Non-pigmented ciliary epithelial cell (primary cell): Measurements from ENCODE around the gene HIF1A.
"Not testable (repeated sequence)": the region's sequence is repeated elsewhere in the genome, so short reads cannot be mapped to it uniquely, and the experiment has no call there.

ENCODE experiments used
- DNase-seq: peaks from one replicate; pipeline ENCODE4 v3.0.0-alpha.2; 2010; ENCODE audit warnings: low read depth

HIF1A gene

DNA sequence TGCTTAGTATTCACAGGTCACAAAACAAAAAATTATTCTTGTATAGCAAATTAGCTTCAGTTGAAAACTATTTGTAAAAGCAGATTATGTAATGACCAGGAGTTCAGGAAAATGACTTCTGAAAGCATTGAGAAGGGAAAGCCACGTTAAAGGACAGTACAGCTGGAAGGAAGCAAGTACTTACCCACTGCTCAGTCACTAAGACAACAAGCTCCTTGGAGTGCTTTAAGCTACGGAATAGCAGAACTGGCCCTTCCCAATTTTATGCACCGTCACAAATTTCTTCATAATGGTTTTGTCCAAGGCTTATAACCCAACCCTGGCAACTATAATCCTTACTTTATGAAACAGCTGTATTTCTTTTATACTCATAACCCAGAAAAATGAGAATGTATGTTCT, 54.0 kb downstream of the HIF1A start:
- no peak for DNase-seq

DNA sequence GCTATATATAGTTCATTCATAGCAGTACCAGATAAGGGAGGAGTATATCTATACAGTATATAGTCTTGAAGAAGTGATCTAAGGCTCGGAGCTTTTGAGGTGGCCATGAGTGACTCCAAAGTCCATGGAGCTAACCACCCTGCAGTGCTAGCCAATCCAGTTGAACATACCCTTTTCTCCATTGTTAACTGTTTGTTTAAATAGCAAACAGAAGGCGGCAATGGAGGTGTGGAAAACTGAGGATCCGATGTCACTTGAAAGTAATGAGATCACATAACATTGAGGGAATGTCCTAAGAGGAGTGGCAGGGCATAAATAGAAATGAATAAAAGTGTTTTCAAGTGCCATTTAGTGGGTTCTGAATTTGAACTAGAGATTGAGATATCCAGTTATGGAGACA, 54.6 kb downstream of the HIF1A start:
- no peak for DNase-seq

DNA sequence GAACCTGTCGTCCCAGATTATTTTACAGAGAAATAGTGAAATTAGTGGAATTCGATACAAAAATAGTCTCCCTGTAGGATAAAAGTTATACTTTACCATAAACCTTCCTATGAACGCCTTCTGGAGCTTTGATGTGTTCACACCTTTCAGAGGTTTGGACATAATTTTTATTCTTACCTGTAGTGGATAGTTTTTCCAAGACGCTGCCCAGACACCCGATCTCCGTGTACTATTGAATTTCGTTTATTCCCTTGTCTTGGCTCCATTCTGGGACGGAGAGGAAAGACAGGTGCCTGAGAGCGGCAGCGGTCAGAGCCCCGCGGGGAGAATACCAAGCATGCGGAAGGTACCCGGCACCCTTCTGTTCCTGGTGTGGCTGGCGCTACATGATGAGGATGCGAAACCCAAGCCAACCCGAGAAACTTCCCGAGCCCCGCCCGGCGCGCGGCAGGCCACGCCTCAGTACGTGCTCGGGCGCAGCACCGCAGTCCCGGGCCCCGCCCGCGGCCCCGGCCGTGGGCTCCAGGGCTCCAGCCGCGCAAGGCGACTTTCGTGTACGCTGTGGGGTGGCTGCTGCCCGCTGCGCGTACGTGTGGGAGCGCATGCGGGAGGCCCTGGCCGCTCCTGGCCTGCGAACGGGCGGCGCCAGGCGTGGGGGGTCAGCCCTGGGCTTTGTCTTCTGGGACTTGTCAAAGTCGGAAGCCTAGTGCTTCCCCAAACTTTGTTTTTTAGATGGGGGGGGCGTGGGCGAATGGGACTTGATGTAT, 55.6 kb downstream of the HIF1A start:
- no peak for DNase-seq

DNA sequence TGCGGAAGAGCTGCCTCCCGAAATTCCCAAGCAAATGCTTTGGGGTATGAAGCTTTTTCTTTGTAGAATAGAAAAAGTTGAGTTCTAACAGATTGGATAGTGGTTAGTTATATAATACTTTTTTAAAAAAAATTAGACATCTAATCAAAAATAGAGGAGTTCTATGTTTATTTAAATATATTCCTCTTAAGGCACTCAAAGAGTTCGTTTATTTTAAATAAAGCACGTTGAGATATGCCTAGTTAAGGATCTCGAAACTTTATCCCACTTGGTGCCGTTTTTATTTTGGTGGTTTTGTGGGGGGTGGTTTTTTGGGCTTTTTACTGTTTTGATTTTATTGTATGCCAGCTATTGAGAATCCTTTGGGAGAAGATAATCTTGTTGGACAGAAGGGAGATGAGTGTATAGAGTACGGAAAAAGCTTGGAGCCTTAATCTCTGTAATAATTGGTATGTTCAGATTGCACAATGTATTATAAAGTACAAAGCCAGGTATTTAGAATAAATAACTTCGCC, 56.2 kb downstream of the HIF1A start:
- DNase-seq, result no peak

DNA sequence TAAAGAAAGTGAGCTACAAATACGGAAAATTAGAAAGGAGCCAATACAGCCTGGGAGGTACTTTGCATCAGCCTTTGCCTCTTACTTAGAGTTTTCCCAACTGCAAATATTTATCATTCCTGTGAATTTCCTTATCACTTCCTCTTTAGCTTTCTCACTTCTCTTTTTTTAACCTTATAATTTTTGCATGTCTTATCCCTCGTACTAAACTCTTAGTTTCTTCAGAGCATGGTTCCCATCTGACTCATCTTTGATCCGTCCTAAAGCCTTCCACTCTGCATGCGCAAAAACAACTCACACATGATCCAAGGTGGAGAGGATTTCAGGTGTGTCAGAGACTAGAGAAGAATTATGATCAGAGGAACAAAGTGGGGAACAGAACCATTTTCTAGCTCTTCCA, 57.3 kb downstream of the HIF1A start:
- DNase-seq, result no peak

DNA sequence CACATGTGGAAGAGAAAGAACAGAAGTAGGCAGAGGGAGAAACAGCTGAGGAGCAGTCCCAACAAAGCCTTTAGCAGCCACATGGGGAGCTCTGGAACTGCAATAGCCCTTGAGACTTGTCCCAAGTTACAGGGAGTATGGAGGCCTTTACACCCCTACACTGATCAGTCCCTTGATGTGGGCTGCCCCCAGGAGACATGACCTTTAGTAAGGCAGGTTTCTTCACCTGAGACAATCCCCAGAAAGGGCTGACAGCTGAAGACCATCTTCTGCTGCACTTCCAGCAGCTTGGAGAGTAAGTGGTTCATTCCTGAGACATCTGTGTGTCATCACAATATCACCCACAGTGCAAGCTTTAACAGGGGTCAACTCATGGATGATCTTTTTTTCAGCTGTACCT, 58.3 kb downstream of the HIF1A start:
- DNase-seq, result no peak

DNA sequence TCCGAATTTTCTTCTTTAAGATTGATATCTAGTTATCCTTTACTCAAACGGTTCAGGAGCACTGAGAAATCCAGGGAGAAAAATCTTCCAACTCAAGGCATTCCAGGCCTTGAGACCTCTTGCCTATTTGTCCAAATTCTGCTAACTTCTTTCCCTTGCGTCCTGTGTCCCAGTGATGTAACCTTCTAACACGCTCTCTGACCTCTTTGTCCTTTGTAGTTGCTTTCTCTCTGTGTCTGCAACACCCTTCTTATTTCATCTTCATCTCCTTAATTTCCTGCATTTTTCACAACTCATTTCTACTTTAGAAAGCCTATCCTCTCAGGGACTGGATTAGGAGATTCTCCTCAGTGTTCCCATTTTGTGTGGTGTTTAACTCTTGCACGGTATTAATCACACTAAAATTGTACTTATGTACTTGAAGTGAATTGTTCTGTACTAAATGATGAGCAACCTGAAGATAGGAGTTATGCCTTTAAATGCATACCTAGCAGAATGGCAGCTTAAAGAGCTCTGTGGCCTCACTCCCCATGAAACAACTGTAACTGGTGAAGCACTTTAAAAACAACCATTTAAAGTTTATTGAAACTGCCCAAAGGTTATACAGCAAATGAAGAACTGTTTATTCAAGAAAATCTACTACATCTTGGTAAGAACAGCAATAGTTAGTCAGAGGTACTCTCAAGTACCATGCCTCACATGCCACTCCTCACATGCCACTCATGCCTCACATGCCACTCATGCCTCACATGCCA, 59.5 kb downstream of the HIF1A start:
- DNase-seq, result no peak

DNA sequence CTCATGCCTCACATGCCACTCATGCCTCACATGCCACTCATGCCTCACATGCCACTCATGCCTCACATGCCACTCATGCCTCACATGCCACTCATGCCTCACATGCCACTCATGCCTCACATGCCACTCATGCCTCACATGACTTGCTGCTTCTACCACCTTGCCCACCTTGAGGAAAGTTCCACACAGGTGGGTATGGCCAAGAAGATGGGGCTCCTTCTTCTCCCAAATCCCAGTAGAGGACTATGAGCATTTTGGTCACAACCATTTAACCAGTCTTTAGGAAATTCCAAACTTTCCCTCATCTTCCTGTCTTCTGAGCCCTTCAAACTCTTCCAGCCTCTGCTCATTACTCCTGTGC, 60.0 kb downstream of the HIF1A start:
- not testable (repeated sequence) for DNase-seq

DNA sequence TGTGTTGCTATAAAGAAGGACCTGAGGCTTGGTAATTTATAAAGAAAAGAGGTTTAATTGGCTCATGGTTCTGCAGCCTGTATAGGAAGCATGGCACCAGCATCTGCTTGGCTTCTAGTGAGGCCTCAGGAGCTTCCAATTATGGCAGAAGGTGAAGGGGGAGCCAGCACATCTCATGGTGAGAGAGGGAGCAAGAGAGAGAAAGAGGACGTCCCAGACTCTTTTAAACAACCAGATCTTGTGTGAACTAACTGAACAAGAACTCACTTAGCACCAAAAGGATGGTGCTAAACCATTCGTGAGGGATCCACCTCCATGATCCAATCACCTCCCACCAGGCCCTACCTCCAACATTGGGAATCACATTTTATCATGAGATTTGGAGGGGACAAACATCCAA, 60.8 kb downstream of the HIF1A start:
- no peak for DNase-seq

DNA sequence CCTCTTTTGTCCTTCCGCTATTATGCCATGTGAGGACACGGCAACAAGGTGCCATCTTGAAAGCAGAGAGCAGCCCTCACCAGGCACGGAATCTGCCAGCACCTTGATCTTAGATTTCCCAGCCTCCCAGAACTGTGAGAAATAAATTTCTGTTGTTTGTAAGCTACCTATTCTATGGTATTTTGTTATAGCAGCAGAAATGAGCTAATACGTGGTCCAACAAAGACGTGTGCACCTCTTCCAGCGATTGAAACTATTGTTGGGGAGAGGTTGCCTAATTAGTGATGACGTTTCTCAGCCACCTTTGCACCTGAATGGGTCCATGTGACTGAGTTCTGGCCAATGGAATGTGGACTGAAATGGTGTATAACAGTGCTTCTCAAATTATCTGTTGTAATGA, 64.6 kb downstream of the HIF1A start:
- no peak for DNase-seq

DNA sequence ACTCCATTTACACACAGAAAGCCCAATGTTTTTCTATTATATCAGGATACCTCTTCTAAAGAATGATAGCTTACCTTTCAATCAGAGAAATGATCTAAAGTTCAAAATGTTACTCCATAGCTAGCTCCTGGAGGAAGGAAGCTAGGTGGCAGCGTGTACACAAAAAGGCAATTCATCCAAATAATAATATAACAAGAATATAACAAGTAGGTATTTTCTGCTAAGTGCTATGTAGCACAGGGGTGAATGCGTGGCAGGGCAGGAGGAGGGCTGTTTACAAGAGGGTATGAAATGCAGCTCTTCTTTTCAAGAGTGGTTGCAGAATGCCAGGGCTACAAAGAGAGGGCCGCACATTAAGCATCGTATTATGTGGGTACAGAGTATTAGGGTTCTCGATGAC, 66.2 kb downstream of the HIF1A start:
- DNase-seq, result no peak

DNA sequence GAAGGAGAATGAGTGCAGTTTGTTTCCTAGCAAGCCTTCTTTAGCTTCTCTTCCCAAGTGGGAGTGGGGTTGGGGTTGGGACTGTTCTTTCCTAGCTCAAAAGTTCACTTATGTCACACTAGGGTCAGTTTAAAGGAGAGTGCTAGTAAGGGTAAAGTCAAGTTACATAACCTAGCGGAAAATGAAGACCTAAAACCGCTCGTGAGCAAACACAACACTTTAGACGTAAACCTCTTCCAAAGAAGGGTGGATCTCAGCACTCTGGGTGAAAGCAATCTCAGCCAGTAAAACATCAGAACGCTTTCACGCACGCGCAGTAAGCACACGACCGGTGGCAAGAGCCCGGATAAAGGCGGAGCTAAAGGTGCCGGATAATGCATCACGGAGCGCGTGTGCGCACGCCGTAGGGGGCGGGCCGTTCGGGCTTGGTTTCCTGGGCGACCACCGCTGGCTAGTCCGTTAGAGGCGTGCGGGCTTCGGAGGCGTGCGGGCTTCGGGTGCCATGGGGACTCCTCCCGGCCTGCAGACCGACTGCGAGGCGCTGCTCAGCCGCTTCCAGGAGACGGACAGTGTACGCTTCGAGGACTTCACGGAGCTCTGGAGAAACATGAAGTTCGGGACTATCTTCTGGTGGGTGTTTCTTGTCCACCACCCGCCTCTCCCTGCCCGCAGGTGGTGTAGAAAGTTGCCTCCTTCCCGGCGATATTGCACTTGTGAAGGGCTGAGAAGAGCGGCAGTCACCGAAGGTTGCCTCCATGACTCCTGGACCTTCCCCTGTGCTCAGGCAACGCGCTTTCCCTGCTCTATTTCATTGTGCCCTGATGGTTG, 66.9 kb downstream of the HIF1A start, which contains the start of gene SNAPC1:
Gene SNAPC1 (plus strand): TSS at position 462 of the 828 bp plus-strand sequence. CDS start 41 bp downstream, at position 503.
- peak; percentile 90 for DNase-seq

DNA sequence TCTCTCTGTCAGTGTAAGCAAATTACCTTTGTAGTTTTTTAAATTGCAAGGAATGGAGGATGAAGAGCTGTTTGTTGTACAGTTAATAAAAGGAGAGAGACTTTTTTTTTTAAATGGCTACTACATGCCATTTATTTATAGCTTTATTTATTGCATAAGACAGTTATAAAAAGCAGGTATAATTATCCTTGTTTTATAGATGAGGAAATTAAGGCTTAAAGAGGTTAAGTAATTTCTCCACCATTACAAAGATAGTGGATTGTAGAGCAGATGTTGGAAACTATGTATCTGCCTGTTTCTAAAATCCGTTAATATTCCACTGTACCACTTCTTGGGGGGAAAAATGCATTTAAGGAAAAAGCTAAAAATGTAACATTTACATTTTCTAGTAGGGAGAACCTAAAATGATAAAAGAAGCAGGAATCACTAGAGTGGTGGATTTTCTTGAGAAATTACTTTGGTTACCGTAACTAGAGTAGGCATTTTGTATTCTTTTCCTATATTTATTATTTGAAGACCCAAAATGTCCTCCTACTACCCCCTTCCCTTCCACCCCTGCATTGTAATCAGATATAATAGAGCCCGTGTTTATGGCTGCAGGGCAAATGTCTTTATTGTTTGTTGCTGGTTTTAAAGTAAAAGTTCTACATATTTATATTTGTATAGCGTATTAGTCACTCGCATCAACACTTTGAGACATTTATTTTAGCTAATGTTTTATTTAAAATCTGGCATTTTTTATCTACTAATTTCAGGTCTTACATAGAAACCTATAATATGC, 69.2 kb downstream of the HIF1A start:
- no peak for DNase-seq

DNA sequence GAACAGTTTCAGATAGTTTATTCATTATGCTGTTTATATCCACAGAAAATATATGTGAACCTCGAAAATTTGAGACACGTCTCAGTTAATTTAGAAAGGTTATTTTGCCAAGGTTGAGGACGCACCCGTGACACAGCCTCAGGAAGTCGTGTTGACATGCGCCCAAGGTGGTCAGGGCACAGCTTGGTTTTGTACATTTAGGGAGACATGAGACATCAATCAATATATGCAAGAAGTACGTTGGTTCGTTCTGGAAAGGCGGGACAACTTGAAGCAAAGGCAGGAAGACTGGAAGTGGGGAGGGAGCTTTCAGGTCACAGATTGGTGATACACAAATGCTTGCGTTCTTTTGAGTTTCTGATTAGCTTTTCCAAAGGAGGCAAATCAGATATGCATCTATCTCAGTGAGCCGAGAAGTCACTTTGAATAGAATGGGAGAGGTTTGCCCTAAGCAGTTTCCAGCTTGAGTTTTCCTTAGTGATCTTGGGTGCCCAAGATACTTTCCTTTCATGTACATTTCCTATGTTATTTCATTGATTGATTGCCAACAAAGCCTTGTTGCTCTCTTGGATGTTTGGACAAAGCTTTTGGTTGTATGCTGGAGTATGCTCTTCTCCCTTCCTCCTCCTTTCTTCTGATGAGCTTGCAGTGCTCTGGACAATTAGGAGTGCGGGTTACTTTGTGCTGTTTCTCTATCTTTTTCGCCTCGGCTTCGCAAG, 70.1 kb downstream of the HIF1A start:
- no peak for DNase-seq

DNA sequence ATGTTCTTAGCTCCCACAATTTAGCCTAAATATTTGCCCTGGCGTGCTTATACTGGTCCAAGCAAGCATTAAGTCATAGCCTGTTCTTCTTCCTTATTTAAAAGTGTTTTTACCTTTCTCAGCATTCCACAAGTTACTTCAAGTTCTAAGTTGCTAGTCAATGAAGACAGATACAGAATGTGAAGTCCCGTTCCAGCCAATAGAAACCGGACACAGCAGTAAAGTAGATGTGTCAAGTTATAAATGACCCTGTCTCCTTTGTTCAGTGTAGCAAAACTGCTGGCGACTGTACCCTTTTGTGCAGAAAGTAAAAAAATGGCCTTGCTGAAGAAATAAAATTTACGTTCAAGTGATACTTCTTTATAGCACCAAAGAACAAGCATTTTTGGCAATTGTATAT, 70.8 kb downstream of the HIF1A start:
- DNase-seq, result no peak

DNA sequence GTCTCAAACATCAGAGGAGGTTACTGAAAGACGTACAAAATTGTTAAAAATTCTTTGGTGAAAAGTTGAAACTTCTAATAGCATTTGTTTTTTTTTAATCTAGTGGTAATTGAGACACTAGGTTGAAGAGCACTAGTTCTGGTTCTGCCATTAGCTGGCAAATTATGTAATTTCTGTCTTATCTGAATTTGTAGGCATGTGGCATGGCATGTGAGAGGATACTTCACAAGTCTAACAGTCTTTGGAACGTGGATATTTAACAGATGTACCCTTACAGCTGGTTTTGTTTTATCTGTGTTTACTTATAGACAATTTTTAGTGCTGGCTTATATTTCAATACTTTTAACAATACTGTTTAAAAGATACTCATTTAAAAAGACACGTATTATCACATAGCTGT, 72.9 kb downstream of the HIF1A start:
- DNase-seq, result no peak

DNA sequence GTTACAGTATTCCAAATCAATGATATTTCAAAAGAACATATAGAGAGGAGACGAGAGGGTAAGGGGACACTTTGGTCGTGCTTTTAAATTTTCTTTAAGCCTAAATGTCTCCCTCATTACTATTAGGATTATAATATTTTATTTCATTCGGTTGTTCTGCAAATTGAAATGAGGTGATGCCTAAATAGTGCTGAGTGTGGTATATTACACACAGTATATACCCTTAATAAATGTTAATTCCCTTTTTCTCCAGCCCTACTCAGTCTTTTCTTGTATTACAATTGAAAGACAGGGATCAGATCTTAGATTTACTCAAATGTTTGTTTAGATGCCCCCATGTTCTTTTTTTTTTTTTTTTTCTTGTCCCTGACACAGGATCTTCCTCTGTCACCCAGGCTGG, 74.6 kb downstream of the HIF1A start:
- no peak for DNase-seq

DNA sequence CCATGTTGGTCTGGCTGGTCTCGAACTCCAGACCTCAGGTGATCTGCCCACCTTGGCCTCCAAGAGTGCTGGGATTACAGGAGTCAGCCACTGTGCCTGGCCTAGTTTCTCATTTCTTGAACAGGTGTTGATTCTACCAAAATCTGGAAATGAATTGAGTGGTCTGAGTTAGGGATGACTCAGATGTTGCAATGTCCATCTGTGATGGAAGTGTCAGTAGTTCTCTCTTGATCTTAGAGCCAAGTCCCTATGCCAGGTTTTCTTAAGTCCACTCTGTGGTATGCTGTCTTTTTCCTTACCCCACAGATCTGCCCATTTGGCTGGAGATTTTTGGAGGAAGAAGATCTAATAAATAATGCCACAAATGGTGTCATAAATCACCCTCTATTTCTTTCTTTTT, 79.5 kb downstream of the HIF1A start:
- no peak for DNase-seq

DNA sequence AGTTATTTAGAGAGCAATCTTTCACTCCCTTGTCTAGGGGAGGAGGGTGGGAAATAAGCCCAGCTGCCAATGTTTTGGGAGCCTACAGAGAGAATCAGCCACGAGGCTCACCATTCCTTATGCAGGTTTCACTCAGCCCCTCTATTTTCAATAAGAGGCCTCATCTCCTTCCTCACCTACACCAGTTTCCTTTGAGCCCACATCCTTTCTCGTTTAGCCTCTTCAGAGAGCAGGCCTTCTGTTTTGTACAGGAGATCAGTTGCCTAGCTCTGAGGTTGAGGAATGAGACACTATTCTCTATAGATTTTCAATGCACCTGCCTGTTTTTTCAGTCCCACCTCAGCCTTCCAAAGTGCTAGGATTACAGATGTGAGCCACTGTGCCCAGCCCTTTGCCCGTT, 84.8 kb downstream of the HIF1A start:
- no peak for DNase-seq

DNA sequence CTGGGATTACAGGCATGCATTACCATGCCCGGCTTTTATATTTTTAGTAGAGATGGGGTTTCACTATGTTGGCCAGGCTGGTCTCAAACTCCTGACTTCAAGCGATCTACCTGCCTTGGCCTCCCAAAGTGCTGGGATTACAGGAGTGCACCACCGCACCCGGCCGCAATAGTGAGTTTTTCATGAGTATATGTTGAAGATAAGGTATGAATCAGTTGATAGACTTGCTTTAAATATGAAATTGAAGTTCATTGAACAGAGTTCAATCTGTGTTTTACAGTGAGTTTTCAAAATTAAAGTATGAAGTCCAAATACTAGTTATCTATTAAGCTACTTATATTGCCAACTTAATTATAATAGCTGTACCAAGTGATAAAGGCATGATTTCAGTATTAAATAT, 102.0 kb downstream of the HIF1A start:
- DNase-seq, result no peak
